ENCODE data around the gene TMEM87B. TPM values are rescaled to one million over a fixed set of nuclear protein-coding genes. Genes with fewer than 3 reads are reported as not detected.

Gene TMEM87B, protein sequence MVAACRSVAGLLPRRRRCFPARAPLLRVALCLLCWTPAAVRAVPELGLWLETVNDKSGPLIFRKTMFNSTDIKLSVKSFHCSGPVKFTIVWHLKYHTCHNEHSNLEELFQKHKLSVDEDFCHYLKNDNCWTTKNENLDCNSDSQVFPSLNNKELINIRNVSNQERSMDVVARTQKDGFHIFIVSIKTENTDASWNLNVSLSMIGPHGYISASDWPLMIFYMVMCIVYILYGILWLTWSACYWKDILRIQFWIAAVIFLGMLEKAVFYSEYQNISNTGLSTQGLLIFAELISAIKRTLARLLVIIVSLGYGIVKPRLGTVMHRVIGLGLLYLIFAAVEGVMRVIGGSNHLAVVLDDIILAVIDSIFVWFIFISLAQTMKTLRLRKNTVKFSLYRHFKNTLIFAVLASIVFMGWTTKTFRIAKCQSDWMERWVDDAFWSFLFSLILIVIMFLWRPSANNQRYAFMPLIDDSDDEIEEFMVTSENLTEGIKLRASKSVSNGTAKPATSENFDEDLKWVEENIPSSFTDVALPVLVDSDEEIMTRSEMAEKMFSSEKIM
- 25.7 and 33.4 TPM in 2 replicates for total RNA-seq

DNA sequence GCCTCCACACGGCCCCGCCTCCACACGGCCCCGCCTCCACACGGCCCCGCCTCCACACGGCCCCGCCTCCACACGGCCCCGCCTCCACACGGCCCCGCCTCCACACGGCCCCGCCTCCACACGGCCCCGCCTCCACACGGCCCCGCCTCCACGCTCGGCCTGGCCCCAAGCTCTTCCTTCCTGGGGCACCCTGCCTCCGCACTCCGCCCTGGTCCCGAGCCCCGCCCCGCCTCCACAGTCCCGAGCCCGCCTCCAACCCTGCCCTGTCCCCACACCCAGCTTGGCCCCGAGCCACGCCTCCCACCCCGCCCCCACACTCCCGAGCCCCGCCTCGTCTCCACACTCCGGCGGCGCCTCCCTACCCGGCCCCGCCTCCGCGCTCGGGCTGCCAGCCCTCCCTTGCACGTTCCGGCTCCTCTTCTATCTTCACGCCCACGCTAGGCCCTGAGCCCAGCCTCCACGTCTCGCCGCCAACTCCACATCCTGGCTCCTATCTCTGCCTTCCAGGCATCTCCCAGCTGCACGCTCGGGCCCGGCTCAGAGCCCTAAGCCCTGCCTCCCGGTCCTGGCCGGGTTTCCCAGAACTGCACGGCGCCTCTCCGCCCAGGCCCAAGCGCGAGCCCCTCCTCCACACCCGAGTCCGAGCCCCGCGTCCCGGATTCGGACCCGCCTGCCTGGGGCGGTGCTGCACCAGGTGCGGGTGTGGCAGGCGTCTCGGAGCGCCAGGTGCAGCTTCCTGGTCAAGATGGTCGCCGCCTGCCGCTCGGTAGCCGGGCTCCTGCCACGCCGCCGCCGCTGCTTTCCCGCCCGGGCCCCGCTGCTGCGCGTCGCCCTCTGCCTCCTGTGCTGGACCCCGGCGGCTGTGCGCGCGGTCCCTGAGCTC lies at the start of gene TMEM87B:
Gene TMEM87B, plus strand, starts transcription at position 423 of the 883 bp plus-strand sequence. Its CDS starts 323 bp downstream, at position 746.

DNA sequence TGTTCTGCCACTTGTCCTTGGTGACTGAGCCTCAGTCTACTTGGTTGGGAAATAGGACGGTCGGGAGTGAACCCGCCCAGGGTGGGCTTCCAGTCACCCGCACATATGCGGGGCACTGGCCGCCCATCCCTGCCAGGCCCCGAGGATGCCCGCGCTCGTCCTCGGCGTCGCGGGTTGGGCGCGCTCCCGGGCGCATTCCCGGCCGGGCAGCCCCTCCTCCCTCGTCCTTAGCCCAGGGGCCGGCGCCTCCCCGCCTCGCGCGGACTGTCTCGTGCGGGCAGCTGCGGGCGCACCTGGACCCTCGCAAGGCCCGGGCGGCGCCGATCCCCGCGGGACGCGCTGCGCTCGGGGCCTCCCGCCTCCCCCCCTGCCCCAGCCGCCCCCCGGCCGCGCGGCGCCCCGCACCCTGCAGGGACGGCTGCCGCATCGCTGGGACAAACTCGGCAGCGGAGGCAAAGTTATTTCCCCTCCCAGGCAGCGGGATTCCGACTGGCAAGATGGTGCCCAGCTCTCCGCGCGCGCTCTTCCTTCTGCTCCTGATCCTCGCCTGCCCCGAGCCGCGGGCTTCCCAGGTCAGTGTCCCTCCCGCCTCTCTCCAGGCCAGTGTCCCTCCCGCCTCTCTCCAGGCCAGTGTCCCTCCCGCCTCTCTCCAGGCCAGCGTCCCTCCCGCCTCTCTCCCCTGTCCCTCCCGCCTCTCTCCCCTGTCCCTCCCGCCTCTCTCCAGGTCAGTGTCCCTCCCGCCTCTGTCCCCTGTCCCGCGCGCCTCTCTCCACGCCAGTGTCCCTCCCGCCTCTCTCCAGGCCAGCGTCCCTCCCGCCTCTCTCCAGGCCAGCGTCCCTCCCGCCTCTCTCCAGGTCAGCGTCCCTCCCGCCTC lies 83.3 kb downstream of the TMEM87B start, which contains the start of gene FBLN7:
Gene FBLN7, plus strand, starts transcription at position 227 of the 874 bp plus-strand sequence. Its CDS starts 271 bp downstream, at position 498.

Other genes starting within 250 kb of the TMEM87B start
- gene ANAPC1, start 171.1 kb upstream of the TMEM87B start, total RNA-seq, result 59.2 and 75.5 TPM in 2 replicates
- 0.37 and 0.39 TPM in 2 replicates for gene MERTK, start 156.7 kb upstream of the TMEM87B start, total RNA-seq
- 1.8 and 2.5 TPM in 2 replicates for gene FBLN7, start 83.1 kb downstream of the TMEM87B start, total RNA-seq
- gene ZC3H8, start 199.8 kb downstream of the TMEM87B start, total RNA-seq, result 9.4 and 12.5 TPM in 2 replicates
- 2.7 and 4.0 TPM in 2 replicates for gene ZC3H6, start 220.3 kb downstream of the TMEM87B start, total RNA-seq

Measured in subcutaneous preadipocyte (primary cell).